ENCODE measurements around the gene ELAVL2. TPM values are rescaled to one million over a fixed set of nuclear protein-coding genes. Genes with fewer than 3 reads are reported as not detected.
"Not testable (repeated sequence)": the region's sequence is repeated elsewhere in the genome, so short reads cannot be mapped to it uniquely, and the experiment has no call there.

The ELAVL2 gene
- total and polyA plus RNA-seq, 3 donors from 2014 or later: 52.7 to 77.0 (median 75.7) TPM

- Histone ChIP-seq H3K4me1 (no peaks in the 10 kb centered on the region), H3K27me3 (no peaks in the 10 kb centered on the region), H3K36me3 (ENCODE audit: low read depth, missing control alignments) (no peaks in the 10 kb centered on the region), H3K4me3 (no peak overlapping the region), H3K27ac (no peak overlapping the region), H3K9me3 (no peaks in the 10 kb centered on the region)
- no peak for DNase-seq
- WGBS, 2 donors: 93% methylated on average over 2 of the region's 2 CpGs
- TF ChIP-seq POLR2A (IDR thresholded peaks at IDR 0.05): no peak
- no peak for TF ChIP-seq CTCF (IDR thresholded peaks at IDR 0.05)
- intact Hi-C loops (cut with DNase I; ENCODE audit: low total_unique reads): no loop called here
Observed at GRCh38 chr9:23723672-23724071, 102.4 kb downstream of the ELAVL2 start.

DNA sequence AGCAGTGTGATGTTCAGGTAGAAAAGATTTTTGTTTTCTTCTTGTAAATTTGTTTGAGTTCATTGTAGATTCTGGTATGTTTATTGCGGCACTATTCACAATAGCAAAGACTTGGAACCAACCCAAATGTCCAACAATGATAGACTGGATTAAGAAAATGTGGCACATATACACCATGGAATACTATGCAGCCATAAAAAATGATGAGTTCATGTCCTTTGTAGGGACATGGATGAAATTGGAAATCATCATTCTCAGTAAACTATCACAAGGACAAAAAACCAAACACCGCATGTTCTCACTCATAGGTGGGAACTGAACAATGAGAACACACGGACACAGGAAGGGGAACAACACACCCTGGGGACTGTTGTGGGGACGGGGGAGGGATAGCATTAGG lies 103.0 kb downstream of the ELAVL2 start:
- H3K9me3 ChIP-seq; H3K4me1 ChIP-seq; intact Hi-C loops (cut with DNase I; ENCODE audit: low total_unique reads); H3K27ac ChIP-seq; H3K36me3 ChIP-seq (ENCODE audit: low read depth, missing control alignments); H3K27me3 ChIP-seq; H3K4me3 ChIP-seq; DNase-seq: not testable (repeated sequence)
- 97 to 100% methylated on average over 3 to 4 of the region's 4 CpGs for WGBS, 2 donors

DNA sequence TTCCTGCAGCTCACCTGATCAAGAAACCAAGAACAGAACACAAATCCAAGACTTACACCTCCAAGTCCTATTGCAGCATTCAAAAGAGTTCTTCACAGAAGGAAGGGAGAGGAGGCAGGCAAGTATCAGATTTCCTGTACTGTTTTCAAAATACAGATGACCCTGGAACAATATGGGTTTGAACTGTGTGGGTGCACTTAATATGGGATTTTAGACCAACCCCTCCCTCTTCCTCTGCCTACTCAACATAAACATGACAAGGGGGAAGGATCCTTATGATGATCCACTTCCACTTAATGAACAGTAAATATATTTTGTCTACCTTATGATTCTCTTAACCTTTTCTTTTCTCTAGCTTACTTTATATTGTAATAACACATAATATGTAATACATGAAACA lies 104.6 kb downstream of the ELAVL2 start:
- DNase-seq: no peak
- Histone ChIP-seq H3K9me3 (no peaks in the 10 kb centered on the region), H3K36me3 (ENCODE audit: low read depth, missing control alignments) (no peaks in the 10 kb centered on the region), H3K4me3 (no peak overlapping the region), H3K27ac (no peak overlapping the region), H3K27me3 (no peaks in the 10 kb centered on the region), H3K4me1 (no peaks in the 10 kb centered on the region)
- intact Hi-C loops (cut with DNase I; ENCODE audit: low total_unique reads): no loop called here
- TF ChIP-seq CTCF (IDR thresholded peaks at IDR 0.05) (no peak), POLR2A (IDR thresholded peaks at IDR 0.05) (no peak)

DNA sequence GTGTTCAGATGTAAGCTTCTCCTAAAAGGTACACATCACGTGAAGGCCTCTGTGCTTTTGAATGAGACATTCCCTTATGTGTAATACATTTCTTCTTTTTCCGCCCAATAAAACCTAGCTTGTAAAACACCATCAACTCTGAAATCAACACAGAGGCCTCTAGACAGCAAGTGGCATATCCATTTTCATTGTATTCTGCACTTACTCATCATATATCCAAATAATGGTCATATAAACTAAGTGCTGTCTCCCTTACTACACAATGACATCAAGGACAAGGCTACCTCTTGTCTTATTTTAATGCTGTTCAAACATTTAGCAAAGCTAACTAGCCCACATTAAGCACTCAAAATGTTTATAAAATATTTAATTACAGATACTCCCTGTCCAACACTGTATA lies 108.5 kb downstream of the ELAVL2 start:
- H3K9me3 ChIP-seq: no peaks in the 10 kb centered on the region
- H3K27me3 ChIP-seq: no peaks in the 10 kb centered on the region
- no peak overlapping the region for H3K4me3 ChIP-seq
- no peaks in the 10 kb centered on the region for H3K4me1 ChIP-seq
- no peak overlapping the region for H3K27ac ChIP-seq
- WGBS, 2 donors: 94% methylated on average over 2 of the region's 2 CpGs
- DNase-seq: no peak
- intact Hi-C loops (cut with DNase I; ENCODE audit: low total_unique reads): no loop called here
- no peak for TF ChIP-seq POLR2A (IDR thresholded peaks at IDR 0.05)
- no peak for TF ChIP-seq CTCF (IDR thresholded peaks at IDR 0.05)
- H3K36me3 ChIP-seq (ENCODE audit: low read depth, missing control alignments): no peaks in the 10 kb centered on the region

- Histone ChIP-seq H3K36me3 (ENCODE audit: low read depth, missing control alignments) (no peaks in the 10 kb centered on the region), H3K4me1 (no peaks in the 10 kb centered on the region), H3K9me3 (no peaks in the 10 kb centered on the region), H3K27ac (no peak overlapping the region), H3K4me3 (no peak overlapping the region), H3K27me3 (no peaks in the 10 kb centered on the region)
- no peak for TF ChIP-seq POLR2A (IDR thresholded peaks at IDR 0.05)
- no peak for TF ChIP-seq CTCF (IDR thresholded peaks at IDR 0.05)
- intact Hi-C loops (cut with DNase I; ENCODE audit: low total_unique reads): no loop called here
- WGBS, 2 donors: 79 to 90% methylated on average over 3 of the region's 3 CpGs
- no peak for DNase-seq
Observed at GRCh38 chr9:23707249-23707648, 118.8 kb downstream of the ELAVL2 start.
